NCI-H524 treated with DMSO at 0.1 percent for 48 hours (cell line): Measurements from ENCODE around the gene KLHL29.
"Not testable (repeated sequence)": the region's sequence is repeated elsewhere in the genome, so short reads cannot be mapped to it uniquely, and the experiment has no call there.

Experiments
- DNase-seq: peaks from one replicate; lab custom pipeline; 2025; lab: John Stamatoyannopoulos, UW

The KLHL29 gene

DNA sequence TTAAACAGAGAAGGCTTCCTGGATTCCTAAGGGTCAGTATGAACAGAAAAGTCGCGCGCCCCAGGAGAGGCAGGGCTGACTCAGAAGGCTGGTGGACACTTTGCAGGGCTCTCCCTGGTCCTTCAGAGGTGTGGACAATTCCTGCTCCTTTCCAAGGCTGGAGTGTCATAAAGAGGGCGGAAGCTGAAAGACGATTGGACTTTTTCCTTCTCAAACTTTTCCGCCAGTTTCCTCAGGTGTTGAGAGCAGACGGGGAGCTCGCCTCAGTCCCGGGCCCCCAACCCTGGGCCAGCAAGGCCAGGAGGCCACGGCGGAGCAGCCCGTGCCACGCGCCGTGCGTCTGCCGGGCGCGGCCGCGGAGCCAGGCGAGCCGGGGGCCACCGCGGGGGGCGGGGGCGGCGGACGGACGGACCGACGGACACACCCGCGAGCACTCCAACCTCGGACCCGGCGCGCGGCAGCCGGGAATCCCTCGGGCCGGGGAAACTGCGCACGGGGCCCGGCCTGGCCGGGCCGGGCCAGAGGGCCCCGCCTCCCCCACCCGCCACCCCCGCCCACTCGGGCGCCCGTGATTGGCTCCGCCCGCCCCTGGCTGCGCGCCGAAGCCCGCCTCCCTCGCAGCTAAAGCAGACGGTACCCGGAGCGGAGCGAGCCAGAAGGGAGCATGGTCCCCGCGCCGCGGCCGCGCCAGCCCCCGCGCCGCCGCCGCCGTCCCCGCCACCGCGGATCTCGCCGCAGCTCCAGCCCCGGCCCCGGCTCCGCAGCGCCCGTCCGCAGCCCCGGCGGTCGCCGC lies at the start of gene KLHL29:
Gene KLHL29 (plus strand): TSS at position 629 of the 793 bp plus-strand sequence. CDS start 177,018 bp downstream, outside the sequence.
- DNase-seq: no peak

DNA sequence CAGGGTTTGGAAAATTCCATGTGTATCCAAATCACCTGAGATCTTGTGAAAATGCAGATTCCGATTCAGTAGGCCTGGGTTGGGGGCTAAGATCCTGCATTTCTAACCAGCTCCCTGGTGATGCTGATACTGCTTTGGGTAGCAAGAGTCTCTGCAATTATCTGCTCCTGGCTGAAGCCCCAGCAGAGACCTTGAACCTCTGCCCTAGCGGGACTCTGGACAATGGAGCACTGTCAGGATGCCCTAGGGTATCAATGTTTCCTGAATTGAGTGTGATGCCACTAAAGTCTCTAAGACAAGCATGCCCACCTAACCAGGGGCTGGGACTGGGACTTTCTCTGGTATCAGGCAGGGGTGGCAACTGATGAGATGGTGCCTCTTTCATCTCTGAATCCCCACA lies 49.4 kb upstream of the KLHL29 start:
- DNase-seq: no peak

DNA sequence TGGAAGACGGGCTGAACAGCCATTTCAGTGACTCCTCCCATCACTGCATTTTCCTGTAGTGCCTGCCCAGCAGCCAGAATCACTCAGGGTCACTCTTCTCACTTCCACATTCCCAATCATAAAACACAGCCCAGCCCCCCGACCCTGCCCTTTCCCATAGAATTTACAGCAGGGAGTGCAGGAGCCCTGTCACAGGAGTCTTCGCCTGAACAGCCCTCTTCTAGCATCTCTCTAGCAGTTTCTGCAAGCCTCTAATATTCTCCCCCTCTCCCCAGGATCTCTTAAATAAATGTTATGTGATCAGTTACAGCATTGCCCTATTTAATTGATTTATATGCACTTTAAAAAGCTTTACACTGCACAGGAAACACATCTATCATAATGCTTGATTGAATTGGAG lies 42.9 kb upstream of the KLHL29 start:
- DNase-seq: no peak

DNA sequence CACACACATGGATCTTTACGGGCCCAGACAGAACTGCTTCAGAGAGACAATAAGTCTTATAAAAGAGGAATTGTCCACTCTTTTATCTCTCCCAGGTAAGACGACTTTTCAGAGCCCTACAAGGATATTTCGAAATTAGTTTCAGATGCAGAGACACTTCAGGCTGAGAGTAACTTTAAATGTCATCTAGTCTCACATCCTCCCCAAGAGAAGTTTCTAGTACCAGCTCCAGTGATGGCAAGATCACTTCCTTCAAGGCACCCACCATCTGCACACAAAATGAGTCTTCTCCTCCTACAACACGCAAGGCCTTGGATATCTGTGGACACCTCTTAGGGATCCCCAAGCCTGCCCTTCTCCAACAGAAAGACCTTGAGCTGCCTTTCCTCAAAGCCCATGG lies 39.0 kb upstream of the KLHL29 start:
- no peak for DNase-seq

DNA sequence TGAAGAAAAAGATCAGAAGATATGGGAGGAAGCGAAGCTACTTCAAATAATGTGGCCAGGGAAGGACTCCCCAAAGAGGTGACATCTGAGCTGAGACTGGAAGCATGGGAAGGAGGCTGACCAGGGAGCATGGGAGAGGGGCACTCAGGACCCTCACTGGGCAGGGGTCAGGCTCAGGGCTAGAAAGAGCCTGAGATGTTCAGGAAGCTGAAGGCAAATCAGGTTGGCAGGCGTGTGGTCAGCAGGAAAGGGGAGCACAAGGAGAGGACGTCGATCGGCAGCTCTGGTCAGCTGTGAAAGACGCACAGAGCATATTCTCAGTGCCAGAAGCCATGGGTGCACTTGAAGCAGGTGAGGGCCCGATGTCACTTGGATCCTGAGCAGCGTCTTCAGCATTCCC lies 38.2 kb upstream of the KLHL29 start:
- no peak for DNase-seq

DNA sequence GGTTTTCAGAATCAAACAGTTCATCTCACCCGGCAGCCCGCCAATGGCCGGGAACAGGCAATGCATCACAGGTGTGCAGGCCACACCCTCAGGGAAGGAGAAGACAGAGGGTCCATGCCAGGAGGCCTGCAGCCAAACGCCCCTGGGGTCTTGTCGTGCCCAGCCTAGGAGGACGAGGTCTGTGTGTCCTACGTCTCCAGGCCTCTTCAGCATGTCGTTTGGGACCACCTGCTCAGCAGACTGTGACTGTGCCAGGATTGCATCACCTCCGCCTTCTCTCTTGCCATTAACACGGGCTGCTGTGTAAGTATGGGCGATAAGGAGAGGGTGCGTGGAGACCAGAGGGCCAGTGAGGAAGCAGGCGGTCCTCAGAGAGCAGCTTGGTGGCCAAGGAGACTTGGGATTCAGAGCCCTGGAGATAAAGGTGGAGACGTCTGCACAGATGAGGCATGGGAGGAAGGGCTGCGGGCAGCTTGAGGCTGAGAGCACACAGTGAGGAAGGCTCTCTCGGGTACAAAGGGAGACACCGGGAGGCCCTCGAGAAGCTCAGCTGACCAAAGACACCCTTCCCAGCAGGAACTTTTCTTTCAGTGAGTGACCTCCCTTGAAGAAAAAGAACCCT lies 37.4 kb upstream of the KLHL29 start:
- DNase-seq: no peak

DNA sequence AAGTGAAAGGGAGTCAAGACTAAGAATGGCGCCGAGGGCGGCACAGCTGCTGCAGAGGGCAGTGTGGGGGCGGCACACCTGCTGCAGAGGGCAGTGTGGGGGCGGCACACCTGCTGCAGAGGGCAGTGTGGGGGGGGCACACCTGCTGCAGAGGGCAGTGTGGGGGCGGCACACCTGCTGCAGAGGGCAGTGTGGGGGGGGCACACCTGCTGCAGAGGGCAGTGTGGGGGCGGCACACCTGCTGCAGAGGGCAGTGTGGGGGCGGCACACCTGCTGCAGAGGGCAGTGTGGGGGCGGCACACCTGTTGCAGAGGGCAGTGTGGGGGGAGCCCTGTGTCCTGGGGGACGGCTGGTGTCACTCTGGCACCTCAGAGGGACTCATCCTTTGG lies 36.9 kb upstream of the KLHL29 start:
- not testable (repeated sequence) for DNase-seq

DNA sequence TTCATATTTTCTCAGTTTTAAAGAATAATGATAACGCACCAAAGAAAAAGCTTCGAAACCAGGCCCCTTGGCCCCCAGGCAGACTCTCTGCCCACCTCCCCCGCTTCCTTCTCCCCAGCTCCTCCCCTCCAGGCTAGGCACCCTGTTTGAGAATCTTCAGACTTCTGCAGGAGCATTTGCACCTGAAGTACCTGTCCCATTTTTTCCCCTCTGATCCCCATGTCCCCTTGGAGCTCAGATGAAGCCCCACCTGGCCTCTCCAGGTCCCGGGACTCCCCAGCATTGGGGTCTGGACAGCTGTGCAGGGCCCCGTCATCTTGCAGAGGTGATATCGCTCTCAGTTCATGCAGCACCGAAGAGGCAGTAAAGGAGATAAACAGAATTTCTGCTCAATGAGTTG lies 35.5 kb upstream of the KLHL29 start:
- no peak for DNase-seq

DNA sequence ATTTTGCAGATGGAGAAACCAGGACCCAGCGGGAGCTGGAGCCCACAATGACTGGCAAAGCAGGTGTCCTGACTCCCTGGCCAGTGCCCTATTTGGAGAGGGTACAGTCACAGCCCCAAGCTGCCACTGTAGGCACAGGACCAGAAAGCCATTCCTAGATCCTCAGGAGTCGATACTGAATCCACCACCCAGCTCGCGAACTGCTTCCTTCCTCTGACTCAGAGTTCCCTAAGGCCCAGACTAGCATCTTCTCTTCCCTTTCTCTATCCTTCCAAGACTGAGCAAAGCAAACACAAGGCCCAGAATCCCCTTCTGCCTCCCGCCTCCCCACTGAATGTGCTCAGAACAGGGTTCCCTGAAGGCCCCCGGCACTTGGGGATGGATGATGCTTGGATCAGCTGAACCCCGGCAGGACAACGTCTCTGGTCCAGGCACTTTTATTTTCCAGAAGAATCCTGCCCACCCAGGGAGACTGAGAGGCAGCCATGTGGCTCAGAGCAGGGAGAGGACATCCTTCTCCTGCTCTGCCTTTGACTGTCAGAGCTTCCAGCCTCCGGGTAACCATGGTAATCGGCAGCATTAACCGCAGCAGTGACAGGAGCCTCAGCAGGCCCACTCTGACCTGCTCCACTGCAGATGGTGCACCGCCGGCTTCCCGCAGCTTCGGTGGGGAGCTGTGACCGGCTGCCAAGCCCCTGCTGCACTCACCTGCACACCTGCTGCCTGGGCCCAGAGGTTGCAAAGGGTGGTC lies 34.8 kb upstream of the KLHL29 start:
- DNase-seq: no peak

DNA sequence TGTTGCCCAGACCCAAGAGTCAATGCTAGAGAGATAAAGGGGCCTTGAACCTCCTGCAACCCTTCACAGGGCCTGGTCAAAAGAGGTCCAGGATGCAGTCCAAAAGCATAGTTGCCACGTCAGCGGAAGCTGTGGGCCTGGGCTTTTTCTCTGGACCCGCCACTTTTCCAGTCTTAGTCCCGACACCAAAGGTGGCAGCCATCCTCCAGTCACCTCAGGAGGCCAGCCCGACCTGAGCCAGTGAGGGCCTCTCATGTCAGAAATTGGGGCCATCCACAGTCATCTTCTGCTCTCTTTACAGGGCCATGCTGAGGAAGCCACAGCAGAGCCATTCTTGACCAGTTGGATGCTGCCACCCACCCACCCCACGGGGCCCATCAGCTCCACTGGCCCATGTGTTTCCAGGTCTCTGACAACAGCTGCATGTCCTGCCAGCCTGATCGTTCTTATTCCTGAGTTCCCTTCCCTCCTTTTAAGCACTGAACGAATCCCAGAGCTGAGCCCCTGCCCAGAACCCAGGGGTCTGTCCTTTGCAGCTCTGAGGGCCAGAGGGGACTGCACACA lies 34.1 kb upstream of the KLHL29 start:
- no peak for DNase-seq

DNA sequence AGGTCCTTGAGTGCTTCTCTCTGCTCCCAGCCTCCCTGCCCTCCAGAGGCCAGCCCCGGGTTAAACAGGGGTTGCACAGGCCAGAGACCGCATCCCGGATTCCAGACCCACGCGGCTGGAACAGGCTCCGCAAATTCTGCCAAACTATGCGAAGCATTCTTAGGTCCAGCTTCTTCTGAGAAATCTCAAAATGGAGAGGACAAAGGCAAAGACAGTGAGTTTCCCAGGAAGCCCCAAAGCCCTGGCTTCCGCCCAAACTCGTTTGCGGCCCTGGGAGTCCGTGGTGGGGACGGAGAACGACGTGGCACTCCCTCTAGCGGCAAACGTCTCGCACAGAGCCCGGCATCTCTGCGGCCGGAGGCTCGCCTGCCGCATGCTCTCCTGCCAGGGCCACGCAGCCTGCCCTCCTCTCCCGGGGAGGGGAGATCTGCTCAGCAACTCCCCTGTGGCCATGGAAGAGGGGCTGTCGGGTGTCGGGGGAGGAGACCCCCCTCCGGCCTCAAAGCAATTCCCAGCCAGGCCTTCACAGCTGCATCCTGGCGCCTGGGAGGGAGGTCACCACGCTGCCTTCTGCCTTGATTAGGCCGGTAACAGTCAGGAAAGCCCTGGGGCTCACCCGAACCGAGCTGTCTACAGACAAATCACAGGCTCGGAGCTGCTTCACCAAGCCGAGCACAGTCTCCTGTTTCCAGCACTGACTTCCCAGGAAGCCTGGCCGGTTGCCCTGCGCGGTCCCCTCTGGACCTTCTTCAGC lies 33.4 kb upstream of the KLHL29 start:
- DNase-seq: no peak

DNA sequence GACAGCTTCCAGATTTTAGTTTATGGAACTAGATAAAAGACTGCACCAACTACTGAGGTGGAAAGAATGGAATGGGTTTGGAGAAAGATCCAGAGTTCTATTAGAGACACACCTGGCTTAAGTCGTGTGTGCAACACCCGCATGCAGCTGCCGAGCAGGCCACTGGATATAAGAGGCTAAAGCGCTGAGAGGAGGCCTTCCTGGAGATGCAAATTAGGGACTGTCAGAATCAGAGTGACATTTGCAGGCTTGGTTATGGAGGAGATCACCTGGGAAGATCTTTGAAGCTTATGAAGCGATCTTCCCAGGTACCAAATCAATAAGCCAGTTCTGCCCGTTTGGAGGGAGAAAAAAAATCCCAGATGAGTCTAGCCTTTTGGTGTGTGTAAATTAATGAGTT lies 30.4 kb upstream of the KLHL29 start:
- no peak for DNase-seq

DNA sequence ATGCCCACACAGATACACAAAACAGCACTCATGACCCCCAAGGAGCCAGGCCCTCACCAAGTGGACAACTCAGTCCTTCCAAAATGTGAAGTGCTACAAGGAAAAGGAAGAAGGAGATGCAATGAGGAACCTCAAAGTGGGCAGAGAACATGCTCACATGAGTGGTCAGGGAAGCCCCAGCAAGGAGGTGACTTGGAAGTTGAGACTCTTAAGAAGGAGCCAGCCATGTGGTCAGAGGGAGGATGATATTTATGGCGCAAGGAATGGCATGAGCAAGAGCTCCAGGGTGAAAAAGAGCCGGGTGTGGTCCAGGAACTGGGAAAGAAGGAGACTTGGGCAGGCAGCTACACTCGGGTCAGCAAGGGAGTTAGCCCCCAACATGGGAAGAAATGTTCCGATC lies 30.0 kb upstream of the KLHL29 start:
- no peak for DNase-seq

DNA sequence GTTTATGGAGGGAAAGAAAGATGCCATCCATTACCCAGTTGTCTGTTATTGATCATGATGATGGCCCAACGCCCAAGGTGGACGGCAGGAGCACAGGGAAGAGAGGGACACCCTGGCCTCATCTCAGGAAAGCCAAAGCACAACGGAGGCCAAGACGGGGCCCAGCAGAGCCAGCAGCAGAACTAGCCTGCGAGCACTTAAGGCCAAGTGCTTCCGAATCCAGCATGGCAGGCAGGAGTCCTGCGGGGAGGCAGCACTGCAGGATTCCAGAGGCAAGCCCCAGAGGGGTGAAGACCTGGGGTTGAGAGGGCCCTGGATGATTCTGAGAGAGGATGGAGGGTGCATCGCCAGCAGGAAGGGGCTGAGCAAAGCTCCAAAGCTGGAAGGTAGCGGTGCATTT lies 28.3 kb upstream of the KLHL29 start:
- no peak for DNase-seq

DNA sequence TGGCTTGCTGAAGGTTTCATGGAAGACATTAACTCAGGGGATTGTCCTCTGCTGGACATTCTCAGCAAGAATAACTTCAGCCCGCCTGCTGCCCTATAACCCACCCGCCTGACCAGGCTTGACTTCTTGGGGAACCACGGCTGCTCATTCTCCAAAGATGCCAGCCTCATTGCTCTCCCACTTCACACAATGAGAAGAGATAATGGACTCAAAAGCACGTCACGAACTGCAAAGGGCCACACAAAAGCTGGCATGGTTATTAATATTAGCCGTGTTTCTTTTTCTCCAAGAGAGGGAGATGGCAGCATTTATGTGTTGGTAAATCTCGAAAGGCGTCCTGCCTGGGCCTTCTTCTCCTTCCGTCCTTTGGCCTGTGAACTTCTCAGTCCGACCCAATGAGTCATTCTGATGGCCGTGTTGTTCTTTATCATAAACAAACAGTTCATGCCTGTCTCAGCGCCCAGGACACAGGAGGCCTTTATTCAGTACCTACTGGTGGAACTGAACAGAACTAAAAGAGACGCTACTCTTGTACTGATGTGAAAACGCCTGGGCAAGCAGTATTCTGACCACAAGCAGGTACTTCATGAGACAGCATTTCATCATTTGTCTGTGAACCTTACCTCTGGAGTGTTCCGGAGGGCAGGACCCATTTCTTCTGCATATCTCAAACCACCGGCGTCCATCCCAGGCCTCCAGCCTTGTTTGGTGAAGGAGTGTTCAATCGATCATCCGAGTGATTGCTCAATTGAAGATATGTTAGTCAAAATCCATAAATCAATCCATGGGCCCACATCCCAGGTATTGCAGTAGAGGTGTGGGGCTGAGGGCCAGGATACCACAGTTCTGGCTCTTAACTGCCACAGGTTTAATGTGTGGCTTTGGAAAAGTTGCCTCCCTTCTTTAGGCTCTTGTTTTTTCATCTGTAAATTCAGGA lies 25.1 kb upstream of the KLHL29 start:
- no peak for DNase-seq

DNA sequence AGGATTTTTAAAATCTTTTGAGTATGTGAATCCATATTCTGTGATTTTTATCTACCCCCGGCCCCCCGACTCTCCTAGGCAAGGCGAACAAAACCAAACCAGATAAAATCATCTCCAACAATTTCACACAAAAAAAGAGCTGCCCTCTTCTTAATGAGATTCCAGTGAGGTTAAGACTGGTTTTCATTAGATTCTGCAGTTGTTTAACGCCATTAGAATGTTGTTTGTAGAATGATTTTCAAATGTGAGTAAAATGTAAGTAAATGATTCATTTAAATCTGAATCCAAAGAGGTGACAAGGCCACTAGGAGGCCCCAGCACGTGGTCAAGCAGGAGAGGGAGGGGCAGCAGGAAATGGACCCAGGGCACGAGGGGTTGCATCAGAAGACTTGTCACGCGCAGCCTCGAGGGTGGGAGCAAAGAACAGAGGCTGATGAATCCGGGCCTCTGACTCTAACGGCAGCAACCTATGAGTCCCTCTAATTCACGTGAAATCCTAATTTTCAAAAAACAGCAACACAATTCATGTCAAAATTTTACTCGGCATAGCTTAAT lies 24.3 kb upstream of the KLHL29 start:
- DNase-seq: no peak

DNA sequence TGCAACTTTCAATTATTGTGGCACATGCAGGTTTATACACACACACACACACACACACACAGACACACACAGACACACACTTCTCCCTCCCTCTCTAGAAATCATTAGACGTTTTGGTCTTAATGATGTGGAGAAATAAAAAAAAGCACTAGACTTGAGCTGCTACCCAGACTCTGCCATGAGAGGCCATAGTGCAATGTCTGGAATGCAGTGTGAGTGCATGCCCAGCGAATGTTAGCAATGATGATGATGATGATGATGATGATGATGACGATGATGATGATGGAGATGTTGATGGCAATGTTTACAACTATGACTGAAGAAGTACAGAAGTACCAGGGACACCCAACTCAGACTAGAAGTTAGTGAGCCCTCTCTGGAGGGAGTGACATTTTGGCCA lies 23.8 kb upstream of the KLHL29 start:
- DNase-seq: no peak

DNA sequence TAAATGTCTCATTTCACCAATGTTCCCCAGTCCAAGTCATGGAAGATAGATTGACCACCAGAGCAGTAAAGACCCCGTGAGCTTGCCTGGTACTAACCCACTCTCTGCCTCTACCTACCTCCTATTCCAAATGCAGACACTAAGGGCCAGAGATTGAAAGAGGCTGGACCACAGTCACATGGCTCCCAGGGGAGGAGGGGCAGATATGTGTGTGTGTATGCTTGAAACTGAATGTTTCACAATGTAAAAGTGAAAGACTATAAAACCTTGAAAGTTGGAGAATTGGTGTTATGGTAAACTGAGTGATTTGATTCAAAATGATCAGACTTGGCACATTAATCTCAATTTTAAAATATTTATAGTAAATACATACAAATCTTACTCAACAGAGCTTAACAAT lies 21.7 kb upstream of the KLHL29 start:
- no peak for DNase-seq

DNA sequence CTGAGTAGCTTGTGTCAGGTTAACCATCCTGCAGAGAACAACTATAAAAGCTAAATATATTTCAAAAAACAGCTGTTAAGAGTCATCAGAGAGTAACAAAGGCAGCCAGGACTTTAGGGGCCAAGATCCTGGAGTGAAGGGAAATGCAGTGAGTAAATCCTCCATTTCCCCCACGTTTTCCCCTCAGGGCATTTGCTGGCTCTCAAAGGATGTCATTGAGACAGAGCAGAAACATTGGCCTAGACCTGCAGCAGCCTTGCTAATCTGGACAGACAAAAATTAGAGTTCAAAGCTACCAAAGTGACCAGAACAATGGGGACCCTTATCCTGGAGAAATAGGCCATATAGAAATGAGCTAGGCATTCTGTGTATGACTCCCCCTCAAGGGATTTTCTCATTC lies 21.1 kb upstream of the KLHL29 start:
- no peak for DNase-seq

DNA sequence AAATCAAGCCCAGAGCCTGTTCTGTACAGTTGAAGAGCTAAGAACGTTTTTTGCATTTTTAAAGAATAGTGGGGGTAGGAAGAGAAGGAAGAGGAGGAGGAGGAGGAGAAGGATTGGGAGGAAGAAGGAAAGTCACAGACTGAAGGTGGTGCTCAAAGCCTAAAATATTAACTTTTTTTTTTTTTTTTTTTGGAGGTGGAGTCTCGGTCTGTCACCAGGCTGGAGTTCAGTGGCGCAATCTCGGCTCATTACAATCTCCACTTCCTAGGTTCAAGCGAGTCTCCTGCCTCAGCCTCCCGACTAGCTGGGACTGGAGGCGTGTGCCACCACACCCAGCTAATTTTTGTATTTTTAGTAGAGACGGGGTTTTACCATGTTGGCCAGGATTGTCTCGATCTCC lies 18.3 kb upstream of the KLHL29 start:
- no peak for DNase-seq

DNA sequence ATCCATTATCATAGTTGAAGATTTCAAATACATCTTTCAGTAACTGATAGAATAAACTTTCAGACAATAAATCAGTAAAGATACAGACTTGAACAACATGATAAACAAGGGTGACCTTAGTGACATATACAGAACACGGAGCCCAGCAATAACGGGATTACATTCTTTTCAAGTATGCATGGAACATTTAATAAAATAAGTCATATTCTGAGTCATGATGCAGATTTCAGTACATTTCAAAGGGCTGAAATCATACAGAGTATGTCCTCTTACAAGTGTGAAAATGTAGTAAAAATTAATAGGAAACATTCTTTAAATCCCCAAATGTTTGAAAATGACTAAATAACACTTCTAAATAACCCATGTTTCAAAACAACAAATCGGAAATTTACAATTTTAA lies 17.2 kb upstream of the KLHL29 start:
- DNase-seq: no peak
